GM19035 (cell line): ENCODE data around the gene KDM4B.
"Not testable (repeated sequence)": the region's sequence is repeated elsewhere in the genome, so short reads cannot be mapped to it uniquely, and the experiment has no call there.

Experiments
- ATAC-seq: cut with Tn5 transposase; IDR thresholded peaks from one replicate; pipeline ENCODE4 v1.9.1; 2021; ENCODE audit not compliant: unreplicated experiment

KDM4B gene

GRCh38 chr19:5012688-5013457 lies 44.0 kb downstream of the KDM4B start:
- ATAC-seq = no peak

- no peak for ATAC-seq
Observed at GRCh38 chr19:5013761-5014160, 44.8 kb downstream of the KDM4B start.

DNA sequence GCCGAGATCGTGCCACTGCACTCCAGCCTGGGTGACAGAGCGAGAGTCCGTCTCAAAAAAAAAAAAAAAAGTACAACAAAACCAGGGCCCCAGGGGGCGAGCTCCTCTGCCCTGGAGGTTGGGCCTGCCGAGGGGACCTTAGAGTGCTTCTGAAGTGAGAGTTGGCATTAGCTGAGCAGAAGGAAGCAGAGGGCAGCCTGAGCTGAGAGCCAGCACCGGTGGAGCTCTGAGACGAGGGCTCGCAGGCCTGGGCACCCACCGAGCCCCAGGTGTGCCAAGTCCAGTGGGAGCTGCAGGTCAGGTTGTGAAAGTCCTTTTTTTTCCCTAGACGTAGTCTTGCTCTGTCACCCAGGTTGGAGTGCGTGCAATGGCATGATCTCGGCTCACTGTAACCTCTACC lies 46.0 kb downstream of the KDM4B start:
- ATAC-seq = no peak

GRCh38 chr19:5016268-5016667 lies 47.4 kb downstream of the KDM4B start:
- no peak for ATAC-seq

- no peak for ATAC-seq
Observed at GRCh38 chr19:5016781-5017180, 47.9 kb downstream of the KDM4B start.

GRCh38 chr19:5017235-5017634 lies 48.3 kb downstream of the KDM4B start:
- ATAC-seq = no peak

DNA sequence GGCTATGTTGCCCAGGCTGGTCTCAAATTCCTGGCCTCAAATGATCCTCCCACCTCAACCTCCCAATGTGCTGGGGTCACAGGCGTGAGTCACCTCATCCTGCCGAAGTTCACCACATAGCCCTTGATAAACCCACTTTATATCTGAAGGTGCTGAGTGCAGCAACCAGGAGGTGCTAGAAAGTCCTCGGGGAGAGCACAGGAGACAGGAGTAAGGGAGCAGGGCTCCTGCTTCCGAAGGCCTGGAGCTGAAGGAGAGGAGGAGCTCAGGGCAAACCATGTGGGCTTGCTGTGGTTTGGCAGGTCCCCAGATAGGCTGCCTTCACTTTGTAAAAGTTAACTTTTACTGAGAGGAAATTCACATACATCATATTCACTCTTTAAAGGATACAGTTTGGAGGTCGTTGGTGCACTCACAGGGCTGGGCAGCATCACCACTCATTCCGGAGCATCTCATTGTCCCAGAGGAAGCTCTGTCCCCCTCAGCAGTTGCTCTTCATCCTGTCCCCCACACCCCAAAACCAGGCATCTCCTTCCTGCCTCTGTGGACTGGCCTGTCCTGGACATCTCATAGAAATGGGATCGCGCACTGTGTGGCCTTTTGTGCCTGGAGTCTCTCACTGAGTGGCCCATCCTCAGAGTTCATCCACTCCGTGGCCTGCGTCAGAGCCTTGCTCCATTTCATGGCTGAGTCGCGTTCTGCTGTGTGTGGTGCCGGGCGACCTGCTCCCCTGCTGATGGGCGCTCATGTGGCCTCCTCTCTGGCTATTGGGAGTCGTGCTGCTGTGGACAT lies 49.5 kb downstream of the KDM4B start:
- no peak for ATAC-seq

GRCh38 chr19:5020368-5020767 lies 51.5 kb downstream of the KDM4B start:
- no peak for ATAC-seq

GRCh38 chr19:5021046-5021445 lies 52.1 kb downstream of the KDM4B start:
- ATAC-seq = no peak

GRCh38 chr19:5022066-5022860 lies 53.4 kb downstream of the KDM4B start:
- ATAC-seq = no peak

GRCh38 chr19:5023128-5023571 lies 54.2 kb downstream of the KDM4B start:
- no peak for ATAC-seq

GRCh38 chr19:5024282-5024681 lies 55.4 kb downstream of the KDM4B start:
- ATAC-seq = no peak

DNA sequence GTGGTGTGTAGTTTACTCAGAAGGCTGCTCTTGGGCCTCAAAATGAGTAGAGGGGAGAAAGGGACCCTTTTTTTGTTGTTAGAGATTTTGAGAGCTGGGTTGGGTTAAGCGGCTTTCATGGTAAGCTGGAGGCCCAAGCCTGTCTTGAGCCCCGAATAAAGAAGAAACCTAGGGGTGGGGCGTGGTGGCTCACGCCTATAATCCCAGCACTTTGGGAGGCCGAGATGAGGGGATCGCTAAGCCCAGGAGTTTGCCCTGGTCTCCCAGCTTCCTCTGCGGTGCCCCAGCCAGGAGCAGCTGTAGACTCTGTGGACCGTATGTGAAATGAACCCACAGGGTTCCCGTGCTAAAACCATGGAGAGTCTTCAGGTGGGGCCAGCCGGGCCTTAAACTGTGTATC lies 56.1 kb downstream of the KDM4B start:
- no peak for ATAC-seq

GRCh38 chr19:5026706-5027273 lies 57.9 kb downstream of the KDM4B start:
- ATAC-seq = no peak

DNA sequence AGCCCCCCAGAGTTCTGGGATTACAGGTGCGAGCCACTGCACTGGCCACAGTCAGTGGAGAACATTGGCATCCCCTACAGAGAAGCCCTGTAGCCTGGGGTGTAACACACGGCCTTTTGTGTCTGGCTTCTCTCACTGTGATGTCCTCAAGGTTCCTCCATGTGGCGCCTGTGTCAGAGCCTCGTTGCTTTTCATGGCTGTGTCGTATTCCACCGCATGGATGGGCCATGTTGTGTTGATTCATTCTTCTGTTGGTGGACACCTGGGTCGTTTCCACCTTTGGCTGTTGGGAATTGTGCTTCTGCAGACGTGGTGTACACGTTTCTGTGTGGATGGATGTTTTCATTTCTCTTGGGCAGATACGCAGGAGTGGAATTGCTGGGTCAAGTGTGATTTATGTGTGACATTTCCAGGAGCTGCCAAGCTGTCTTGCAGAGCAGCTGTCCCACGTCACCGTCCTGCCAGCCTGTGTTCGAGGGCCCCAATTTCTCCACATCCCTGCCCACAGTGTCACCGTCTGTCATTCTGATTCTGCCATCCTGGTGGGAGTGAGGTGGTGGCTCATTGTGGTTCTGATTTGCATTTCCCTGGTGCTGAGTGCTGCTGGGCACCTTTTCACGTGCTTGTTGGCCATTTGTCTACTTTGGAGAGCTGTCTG lies 59.4 kb downstream of the KDM4B start:
- no peak for ATAC-seq

- ATAC-seq = not testable (repeated sequence)
Observed at GRCh38 chr19:5029596-5029995, 60.7 kb downstream of the KDM4B start.

DNA sequence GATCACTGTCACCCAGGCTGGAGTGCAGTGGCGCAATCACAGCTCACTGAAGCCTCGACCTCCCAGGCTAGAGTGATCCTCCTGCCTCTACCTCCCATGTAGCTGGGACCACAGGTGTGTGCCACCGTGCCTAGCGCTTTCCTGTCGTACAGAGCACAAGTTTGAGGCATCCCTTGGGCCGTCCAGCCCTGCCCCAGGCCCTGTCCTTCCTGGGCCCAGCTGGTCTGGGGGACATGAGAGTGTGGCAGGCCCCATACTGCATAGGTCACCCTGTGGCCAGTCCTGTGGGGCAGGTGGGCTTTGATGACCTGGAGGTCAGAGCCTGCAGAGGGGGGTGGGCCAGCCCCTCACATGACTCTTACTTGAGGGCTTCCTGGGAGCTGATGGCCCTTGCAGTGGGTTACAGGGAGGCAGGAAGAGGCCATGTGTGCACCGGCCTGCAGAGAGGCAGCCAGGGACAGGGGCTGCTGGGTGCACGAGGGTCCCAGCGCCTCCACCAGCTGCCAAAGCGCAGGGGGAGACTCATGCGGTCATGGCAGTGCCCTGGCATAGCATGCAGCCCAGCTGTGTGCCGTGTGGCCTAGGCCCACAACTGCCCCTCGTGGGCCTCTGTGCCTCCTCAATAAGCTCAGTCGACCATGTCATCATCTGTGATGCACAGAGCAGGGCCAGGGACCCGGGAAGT lies 61.4 kb downstream of the KDM4B start:
- no peak for ATAC-seq

- no peak for ATAC-seq
Observed at GRCh38 chr19:5030822-5031221, 61.9 kb downstream of the KDM4B start.

- ATAC-seq = no peak
Observed at GRCh38 chr19:5031231-5032100, 62.6 kb downstream of the KDM4B start.
